HEK293 (cell line): ENCODE data around the gene SUSD6.

Experiments
- CTCF ChIA-PET: fragments of 350-600 bp; formaldehyde crosslinking; extraction: SDS; loops from one replicate; lab custom pipeline; 2021; ENCODE audit warnings: antibody characterized with exemption; lab: Yijun Ruan, JAX
- POLR2A ChIA-PET: fragments of 300-600 bp; formaldehyde crosslinking; extraction: SDS; loops from one replicate; lab custom pipeline; 2020; ENCODE audit warnings: antibody characterized with exemption, inconsistent platforms; lab: Yijun Ruan, JAX
- H3K27ac ChIP-seq: fragments of 200-500 bp; sonication (Bioruptor generic); 2 replicates; pipeline ENCODE4 v1.5.1; 2014; ENCODE audit warnings: low read depth, low read length, control low read depth, inconsistent platforms; ENCODE audit errors: extremely low read depth
- H3K36me3 ChIP-seq, 2 experiments: fragments of 200-500 bp in 1 of 2; sonication (Bioruptor generic) in 1 of 2; 1 replicate in 1 of 2; 2 replicates in 1 of 2; pipeline ENCODE4 v1.5.1; 2014 to 2017; ENCODE audit warnings: inconsistent platforms in 2 of 2, low read length in 2 of 2; ENCODE audit not compliant: control insufficient read depth in 2 of 2, insufficient read depth in 1 of 2
- H3K4me1 ChIP-seq: fragments of 200-500 bp; sonication (Bioruptor generic); 2 replicates; pipeline ENCODE4 v1.5.1; 2014; ENCODE audit warnings: mild to moderate bottlenecking, low read length, inconsistent platforms; ENCODE audit not compliant: control insufficient read depth, insufficient read depth
- H3K4me3 ChIP-seq: 2 replicates; pipeline ENCODE4 v1.5.1; 2011; ENCODE audit warnings: low read depth, mild to moderate bottlenecking, control low read depth, low read length, moderate library complexity
- H3K9me3 ChIP-seq: fragments of 200-500 bp; sonication (Bioruptor generic); 2 replicates; pipeline ENCODE4 v1.5.1; 2014; ENCODE audit warnings: low read depth, low read length, inconsistent platforms; ENCODE audit not compliant: control insufficient read depth, insufficient read depth
- BCL11A ChIP-seq: fragments of 450-650 bp; formaldehyde crosslinking; IDR thresholded peaks from 2 replicates; pipeline ENCODE4 v1.5.1; 2016; ENCODE audit warnings: low read depth, missing biosample characterization, missing genetic modification characterization
- KLF7 ChIP-seq: fragments of 450-650 bp; formaldehyde crosslinking; IDR thresholded peaks from 2 replicates; pipeline ENCODE4 v1.5.1; 2016; ENCODE audit warnings: missing biosample characterization, missing genetic modification characterization, borderline replicate concordance
- SCRT1 ChIP-seq: fragments of 450-650 bp; formaldehyde crosslinking; IDR thresholded peaks from 2 replicates; pipeline ENCODE4 v1.5.1; 2016; ENCODE audit warnings: missing biosample characterization, missing genetic modification characterization, borderline replicate concordance
- ZBTB20 ChIP-seq: fragments of 450-650 bp; formaldehyde crosslinking; IDR thresholded peaks from 2 replicates; pipeline ENCODE4 v1.5.1; 2016; ENCODE audit warnings: missing biosample characterization, missing genetic modification characterization
- ZBTB21 ChIP-seq: fragments of 450-650 bp; formaldehyde crosslinking; IDR thresholded peaks from 2 replicates; pipeline ENCODE4 v1.5.1; 2017; ENCODE audit warnings: missing biosample characterization, missing genetic modification characterization
- ZFHX2 ChIP-seq: fragments of 450-650 bp; formaldehyde crosslinking; conservative IDR thresholded peaks from 2 replicates; pipeline ENCODE4 v1.5.1; 2016; ENCODE audit warnings: missing biosample characterization, missing genetic modification characterization
- ZNF10 ChIP-seq: fragments of 450-650 bp; formaldehyde crosslinking; IDR thresholded peaks from 2 replicates; pipeline ENCODE4 v1.5.1; 2017; ENCODE audit warnings: missing biosample characterization, missing genetic modification characterization
- ZNF132 ChIP-seq: fragments of 450-650 bp; formaldehyde crosslinking; IDR thresholded peaks from 2 replicates; pipeline ENCODE4 v1.5.1; 2017; ENCODE audit warnings: missing biosample characterization, missing genetic modification characterization, borderline replicate concordance
- ZNF140 ChIP-seq: fragments of 450-650 bp; formaldehyde crosslinking; IDR thresholded peaks from 2 replicates; pipeline ENCODE4 v1.5.1; 2016; ENCODE audit warnings: missing biosample characterization, missing genetic modification characterization
- ZNF248 ChIP-seq: fragments of 450-650 bp; formaldehyde crosslinking; IDR thresholded peaks from 2 replicates; pipeline ENCODE4 v1.5.1; 2017; ENCODE audit warnings: missing biosample characterization, missing genetic modification characterization
- ZNF473 ChIP-seq: fragments of 450-650 bp; formaldehyde crosslinking; IDR thresholded peaks from 2 replicates; pipeline ENCODE4 v1.5.1; 2017; ENCODE audit warnings: missing biosample characterization, missing genetic modification characterization
- ZNF529 ChIP-seq: fragments of 450-650 bp; formaldehyde crosslinking; IDR thresholded peaks from 2 replicates; pipeline ENCODE4 v1.5.1; 2017; ENCODE audit warnings: missing genetic modification characterization, missing biosample characterization; ENCODE audit not compliant: insufficient replicate concordance
- ZSCAN23 ChIP-seq: fragments of 450-650 bp; formaldehyde crosslinking; IDR thresholded peaks from 2 replicates; pipeline ENCODE4 v1.5.1; 2016; ENCODE audit warnings: missing biosample characterization, missing genetic modification characterization
- ZSCAN30 ChIP-seq: fragments of 450-650 bp; IDR thresholded peaks from 2 replicates; pipeline ENCODE4 v1.5.1; 2018; ENCODE audit warnings: missing biosample characterization, mild to moderate bottlenecking, missing genetic modification characterization, moderate library complexity
- TF ChIP-seq, protein P1 (sequence below): fragments of 450-650 bp; formaldehyde crosslinking; IDR thresholded peaks from 2 replicates; pipeline ENCODE4 v1.5.1; 2016; ENCODE audit warnings: missing biosample characterization, missing genetic modification characterization
- TF ChIP-seq, protein P2 (sequence below): fragments of 450-650 bp; formaldehyde crosslinking; IDR thresholded peaks from 2 replicates; pipeline ENCODE4 v1.5.0; 2017; ENCODE audit warnings: missing biosample characterization, missing genetic modification characterization, borderline replicate concordance
- TF ChIP-seq, protein P3 (sequence below): fragments of 450-650 bp; formaldehyde crosslinking; IDR thresholded peaks from 2 replicates; pipeline ENCODE4 v1.5.1; 2016; ENCODE audit warnings: missing biosample characterization, missing genetic modification characterization
- TF ChIP-seq, protein P4 (sequence below): fragments of 450-650 bp; formaldehyde crosslinking; conservative IDR thresholded peaks from 2 replicates; pipeline ENCODE4 v1.5.1; 2016; ENCODE audit warnings: low read depth, missing biosample characterization, missing genetic modification characterization

Gene SUSD6

DNA sequence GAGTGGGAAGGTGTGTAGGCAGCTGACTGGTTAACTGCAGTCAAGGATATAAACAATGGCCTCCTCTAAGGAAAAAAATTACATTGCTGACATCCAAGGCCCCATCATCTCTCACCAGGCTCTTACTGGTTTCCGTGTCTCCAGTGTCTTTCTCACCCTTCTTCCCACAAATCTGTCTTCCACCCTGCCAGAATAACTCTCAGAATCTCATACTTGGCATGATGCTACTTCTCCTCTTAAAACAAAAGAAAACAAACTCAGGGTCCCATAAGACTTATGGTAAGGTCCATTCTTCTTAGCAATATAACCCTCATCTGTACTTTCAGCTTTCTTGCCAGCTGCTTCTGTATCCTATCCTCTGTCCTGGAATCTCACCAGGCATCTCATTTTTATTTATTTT, 68.9 kb downstream of the SUSD6 start:
- Histone ChIP-seq H3K4me3 (no peak overlapping the region), H3K27ac (no peak overlapping the region), H3K36me3 (no peaks in the 10 kb centered on the region; a peak in 1 of 3 replicates), H3K9me3 (no peaks in the 10 kb centered on the region), H3K4me1 (no peaks in the 10 kb centered on the region)
- ChIA-PET POLR2A (no interaction called here), CTCF (no interaction called here)
- TF ChIP-seq ZSCAN30 (tag by site-specific recombination) (no peak), ZNF10 (tag by site-specific recombination) (no peak), ZFHX2 (tag by site-specific recombination) (peak; percentile 47; the same call in 1 of the 2 replicates)

DNA sequence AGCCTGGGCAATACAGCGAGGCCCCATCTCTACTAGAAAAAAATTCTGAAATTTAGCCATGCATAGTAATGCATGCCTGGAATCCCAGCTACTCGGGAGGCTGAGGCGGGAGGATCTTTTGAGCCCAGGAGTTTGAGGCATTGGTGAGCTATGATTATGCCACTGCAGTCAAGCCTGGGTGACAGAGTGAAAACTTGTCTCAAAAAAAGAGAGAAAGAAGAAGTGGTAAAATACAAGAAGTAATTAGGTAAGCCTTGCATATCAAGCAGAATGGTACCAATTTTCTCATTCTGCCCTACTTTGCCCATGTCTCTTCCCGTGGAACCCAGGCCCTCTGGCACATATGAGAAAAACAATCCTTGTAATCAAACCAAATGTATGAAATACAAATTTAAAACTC, 70.7 kb downstream of the SUSD6 start:
- TF ChIP-seq ZSCAN23 (tag by site-specific recombination) (no peak), ZBTB21 (tag by site-specific recombination) (no peak), ZNF248 (tag by site-specific recombination) (no peak), ZNF140 (tag by site-specific recombination) (no peak), KLF7 (tag by site-specific recombination) (no peak), ZNF473 (tag by site-specific recombination) (no peak), ZSCAN30 (tag by site-specific recombination) (no peak), SCRT1 (tag by site-specific recombination) (no peak), BCL11A (tag by site-specific recombination) (no peak), ZNF529 (tag by site-specific recombination) (no peak), ZBTB20 (no peak), ZNF132 (no peak)
- TF ChIP-seq, protein P1, sequence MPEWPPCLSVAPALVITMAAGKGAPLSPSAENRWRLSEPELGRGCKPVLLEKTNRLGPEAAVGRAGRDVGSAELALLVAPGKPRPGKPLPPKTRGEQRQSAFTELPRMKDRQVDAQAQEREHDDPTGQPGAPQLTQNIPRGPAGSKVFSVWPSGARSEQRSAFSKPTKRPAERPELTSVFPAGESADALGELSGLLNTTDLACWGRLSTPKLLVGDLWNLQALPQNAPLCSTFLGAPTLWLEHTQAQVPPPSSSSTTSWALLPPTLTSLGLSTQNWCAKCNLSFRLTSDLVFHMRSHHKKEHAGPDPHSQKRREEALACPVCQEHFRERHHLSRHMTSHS, result no peak
- TF ChIP-seq, protein P2, sequence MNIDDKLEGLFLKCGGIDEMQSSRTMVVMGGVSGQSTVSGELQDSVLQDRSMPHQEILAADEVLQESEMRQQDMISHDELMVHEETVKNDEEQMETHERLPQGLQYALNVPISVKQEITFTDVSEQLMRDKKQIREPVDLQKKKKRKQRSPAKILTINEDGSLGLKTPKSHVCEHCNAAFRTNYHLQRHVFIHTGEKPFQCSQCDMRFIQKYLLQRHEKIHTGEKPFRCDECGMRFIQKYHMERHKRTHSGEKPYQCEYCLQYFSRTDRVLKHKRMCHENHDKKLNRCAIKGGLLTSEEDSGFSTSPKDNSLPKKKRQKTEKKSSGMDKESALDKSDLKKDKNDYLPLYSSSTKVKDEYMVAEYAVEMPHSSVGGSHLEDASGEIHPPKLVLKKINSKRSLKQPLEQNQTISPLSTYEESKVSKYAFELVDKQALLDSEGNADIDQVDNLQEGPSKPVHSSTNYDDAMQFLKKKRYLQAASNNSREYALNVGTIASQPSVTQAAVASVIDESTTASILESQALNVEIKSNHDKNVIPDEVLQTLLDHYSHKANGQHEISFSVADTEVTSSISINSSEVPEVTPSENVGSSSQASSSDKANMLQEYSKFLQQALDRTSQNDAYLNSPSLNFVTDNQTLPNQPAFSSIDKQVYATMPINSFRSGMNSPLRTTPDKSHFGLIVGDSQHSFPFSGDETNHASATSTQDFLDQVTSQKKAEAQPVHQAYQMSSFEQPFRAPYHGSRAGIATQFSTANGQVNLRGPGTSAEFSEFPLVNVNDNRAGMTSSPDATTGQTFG, result no peak
- TF ChIP-seq, protein P3, sequence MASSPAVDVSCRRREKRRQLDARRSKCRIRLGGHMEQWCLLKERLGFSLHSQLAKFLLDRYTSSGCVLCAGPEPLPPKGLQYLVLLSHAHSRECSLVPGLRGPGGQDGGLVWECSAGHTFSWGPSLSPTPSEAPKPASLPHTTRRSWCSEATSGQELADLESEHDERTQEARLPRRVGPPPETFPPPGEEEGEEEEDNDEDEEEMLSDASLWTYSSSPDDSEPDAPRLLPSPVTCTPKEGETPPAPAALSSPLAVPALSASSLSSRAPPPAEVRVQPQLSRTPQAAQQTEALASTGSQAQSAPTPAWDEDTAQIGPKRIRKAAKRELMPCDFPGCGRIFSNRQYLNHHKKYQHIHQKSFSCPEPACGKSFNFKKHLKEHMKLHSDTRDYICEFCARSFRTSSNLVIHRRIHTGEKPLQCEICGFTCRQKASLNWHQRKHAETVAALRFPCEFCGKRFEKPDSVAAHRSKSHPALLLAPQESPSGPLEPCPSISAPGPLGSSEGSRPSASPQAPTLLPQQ, result no peak
- ChIA-PET POLR2A (no interaction called here), CTCF (no interaction called here)
- Histone ChIP-seq H3K4me3 (no peak overlapping the region), H3K27ac (no peak overlapping the region), H3K4me1 (peaks cover 6% of the 10 kb centered on the region; the same call in 1 of the 2 replicates), H3K36me3 (no peaks in the 10 kb centered on the region; a peak in 1 of 3 replicates), H3K9me3 (no peaks in the 10 kb centered on the region)

DNA sequence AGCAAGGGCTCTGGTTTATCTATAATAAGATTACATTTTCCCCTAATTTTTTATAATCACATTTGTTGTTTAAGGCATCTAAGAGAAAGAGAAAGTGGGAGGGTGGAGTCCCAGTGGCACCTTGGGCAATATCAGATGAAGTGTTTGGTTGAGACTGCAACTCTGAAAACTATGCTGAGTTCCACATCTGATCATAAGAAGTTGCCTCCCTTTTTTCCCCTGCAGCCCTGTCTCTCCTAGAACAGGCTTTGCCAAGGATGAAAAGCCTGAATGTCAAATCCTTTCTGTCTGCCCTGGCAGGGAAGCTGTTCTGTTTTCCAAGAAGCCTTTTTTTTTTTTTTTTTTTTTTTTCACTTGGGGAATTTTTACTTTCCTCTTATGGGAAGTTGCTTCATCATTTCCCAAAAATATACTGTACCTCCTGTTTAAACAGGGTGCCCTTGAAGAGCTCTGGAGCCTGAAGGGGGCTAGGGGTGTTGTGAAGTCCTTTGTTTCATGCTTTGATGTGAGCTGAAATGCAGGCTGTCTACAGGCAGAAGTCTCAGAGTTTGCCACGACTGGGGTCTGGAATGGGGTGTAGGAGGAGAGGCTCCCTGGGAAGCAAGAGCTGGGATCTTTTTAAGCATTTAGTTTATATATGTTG, 71.3 kb downstream of the SUSD6 start:
- no peaks in the 10 kb centered on the region; a peak in 1 of 3 replicates for H3K36me3 ChIP-seq
- ChIA-PET POLR2A (no interaction called here), CTCF (no interaction called here)
- H3K9me3 ChIP-seq, result no peaks in the 10 kb centered on the region
- H3K4me1 ChIP-seq, result peaks cover 6% of the 10 kb centered on the region; the same call in 1 of the 2 replicates
- no peak overlapping the region for H3K4me3 ChIP-seq
- no peak overlapping the region for H3K27ac ChIP-seq
- TF ChIP-seq, protein P4, sequence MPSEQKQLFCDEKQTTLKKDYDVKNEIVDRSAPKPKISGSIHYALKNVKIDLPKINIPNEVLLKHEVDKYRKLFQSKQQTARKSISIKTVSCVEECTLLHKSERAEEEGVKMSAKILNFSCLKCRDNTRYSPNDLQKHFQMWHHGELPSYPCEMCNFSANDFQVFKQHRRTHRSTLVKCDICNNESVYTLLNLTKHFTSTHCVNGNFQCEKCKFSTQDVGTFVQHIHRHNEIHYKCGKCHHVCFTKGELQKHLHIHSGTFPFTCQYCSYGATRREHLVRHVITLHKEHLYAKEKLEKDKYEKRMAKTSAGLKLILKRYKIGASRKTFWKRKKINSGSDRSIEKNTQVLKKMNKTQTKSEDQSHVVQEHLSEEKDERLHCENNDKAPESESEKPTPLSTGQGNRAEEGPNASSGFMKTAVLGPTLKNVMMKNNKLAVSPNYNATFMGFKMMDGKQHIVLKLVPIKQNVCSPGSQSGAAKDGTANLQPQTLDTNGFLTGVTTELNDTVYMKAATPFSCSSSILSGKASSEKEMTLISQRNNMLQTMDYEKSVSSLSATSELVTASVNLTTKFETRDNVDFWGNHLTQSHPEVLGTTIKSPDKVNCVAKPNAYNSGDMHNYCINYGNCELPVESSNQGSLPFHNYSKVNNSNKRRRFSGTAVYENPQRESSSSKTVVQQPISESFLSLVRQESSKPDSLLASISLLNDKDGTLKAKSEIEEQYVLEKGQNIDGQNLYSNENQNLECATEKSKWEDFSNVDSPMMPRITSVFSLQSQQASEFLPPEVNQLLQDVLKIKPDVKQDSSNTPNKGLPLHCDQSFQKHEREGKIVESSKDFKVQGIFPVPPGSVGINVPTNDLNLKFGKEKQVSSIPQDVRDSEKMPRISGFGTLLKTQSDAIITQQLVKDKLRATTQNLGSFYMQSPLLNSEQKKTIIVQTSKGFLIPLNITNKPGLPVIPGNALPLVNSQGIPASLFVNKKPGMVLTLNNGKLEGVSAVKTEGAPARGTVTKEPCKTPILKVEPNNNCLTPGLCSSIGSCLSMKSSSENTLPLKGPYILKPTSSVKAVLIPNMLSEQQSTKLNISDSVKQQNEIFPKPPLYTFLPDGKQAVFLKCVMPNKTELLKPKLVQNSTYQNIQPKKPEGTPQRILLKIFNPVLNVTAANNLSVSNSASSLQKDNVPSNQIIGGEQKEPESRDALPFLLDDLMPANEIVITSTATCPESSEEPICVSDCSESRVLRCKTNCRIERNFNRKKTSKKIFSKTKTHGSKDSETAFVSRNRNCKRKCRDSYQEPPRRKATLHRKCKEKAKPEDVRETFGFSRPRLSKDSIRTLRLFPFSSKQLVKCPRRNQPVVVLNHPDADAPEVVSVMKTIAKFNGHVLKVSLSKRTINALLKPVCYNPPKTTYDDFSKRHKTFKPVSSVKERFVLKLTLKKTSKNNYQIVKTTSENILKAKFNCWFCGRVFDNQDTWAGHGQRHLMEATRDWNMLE (tag by site-specific recombination), result no peak
